ENCODE data around the gene AOAH. TPM values are rescaled to one million over a fixed set of nuclear protein-coding genes. Genes with fewer than 3 reads are reported as not detected.

Gene AOAH
- total RNA-seq, 4 donors from 2014 or later: 1.1 to 4.8 (median 1.6) TPM

DNA sequence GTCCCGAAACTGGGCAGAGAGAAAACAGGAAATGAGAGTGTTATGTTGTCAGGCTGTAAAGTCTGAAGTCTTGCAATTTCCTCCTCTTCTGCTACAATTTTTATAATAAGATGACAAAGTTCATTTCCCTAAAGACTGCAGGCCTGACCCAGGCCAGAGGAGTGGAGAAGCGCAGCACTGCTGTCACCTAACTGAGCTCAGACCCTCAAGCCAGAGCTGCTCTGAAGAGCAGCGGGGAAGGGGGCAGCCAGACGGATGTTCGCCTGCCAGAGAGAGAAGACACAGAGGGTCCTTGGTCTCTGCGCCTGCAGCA is 12.6 kb upstream of the AOAH start:
- H3K9me3 ChIP-seq: no peaks in the 10 kb centered on the region
- H3K27me3 ChIP-seq: no peaks in the 10 kb centered on the region
- TF ChIP-seq POLR2AphosphoS5 (IDR thresholded peaks at IDR 0.05): no peak
- TF ChIP-seq, protein P1, sequence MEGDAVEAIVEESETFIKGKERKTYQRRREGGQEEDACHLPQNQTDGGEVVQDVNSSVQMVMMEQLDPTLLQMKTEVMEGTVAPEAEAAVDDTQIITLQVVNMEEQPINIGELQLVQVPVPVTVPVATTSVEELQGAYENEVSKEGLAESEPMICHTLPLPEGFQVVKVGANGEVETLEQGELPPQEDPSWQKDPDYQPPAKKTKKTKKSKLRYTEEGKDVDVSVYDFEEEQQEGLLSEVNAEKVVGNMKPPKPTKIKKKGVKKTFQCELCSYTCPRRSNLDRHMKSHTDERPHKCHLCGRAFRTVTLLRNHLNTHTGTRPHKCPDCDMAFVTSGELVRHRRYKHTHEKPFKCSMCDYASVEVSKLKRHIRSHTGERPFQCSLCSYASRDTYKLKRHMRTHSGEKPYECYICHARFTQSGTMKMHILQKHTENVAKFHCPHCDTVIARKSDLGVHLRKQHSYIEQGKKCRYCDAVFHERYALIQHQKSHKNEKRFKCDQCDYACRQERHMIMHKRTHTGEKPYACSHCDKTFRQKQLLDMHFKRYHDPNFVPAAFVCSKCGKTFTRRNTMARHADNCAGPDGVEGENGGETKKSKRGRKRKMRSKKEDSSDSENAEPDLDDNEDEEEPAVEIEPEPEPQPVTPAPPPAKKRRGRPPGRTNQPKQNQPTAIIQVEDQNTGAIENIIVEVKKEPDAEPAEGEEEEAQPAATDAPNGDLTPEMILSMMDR (IDR thresholded peaks at IDR 0.05): no peak
- TF ChIP-seq EP300 (IDR thresholded peaks at IDR 0.05): no peak
- no peak for TF ChIP-seq POLR2A (IDR thresholded peaks at IDR 0.05)
- WGBS: 82% methylated on average over 6 of the region's 6 CpGs
- no peaks in the 10 kb centered on the region for H3K4me1 ChIP-seq
- DNase-seq (ENCODE audit: low spot score in 2 of 2): no peak
- no peaks in the 10 kb centered on the region for H3K36me3 ChIP-seq
- H3K27ac ChIP-seq: no peak overlapping the region
- H3K4me3 ChIP-seq: no peak overlapping the region

- no peak for TF ChIP-seq EP300 (IDR thresholded peaks at IDR 0.05)
- no peak for TF ChIP-seq POLR2AphosphoS5 (IDR thresholded peaks at IDR 0.05)
- TF ChIP-seq, protein P1 (IDR thresholded peaks at IDR 0.05): no peak
- no peak for TF ChIP-seq POLR2A (IDR thresholded peaks at IDR 0.05)
- H3K4me3 ChIP-seq: no peak overlapping the region
- no peak for DNase-seq (ENCODE audit: low spot score in 2 of 2)
- no peaks in the 10 kb centered on the region for H3K9me3 ChIP-seq
- H3K36me3 ChIP-seq: no peaks in the 10 kb centered on the region
- H3K27me3 ChIP-seq: no peaks in the 10 kb centered on the region
- 86% methylated on average over 4 of the region's 4 CpGs for WGBS
- H3K4me1 ChIP-seq: no peaks in the 10 kb centered on the region
- no peak overlapping the region for H3K27ac ChIP-seq
Measured at GRCh38 chr7:36736090-36736898, 12.0 kb upstream of the AOAH start.

- TF ChIP-seq, protein P1 (IDR thresholded peaks at IDR 0.05): no peak
- TF ChIP-seq EP300 (IDR thresholded peaks at IDR 0.05) (no peak), POLR2A (IDR thresholded peaks at IDR 0.05) (no peak), POLR2AphosphoS5 (IDR thresholded peaks at IDR 0.05) (no peak)
- no peaks in the 10 kb centered on the region for H3K4me1 ChIP-seq
Measured at GRCh38 chr7:36735172-36735571, 10.9 kb upstream of the AOAH start.

DNA sequence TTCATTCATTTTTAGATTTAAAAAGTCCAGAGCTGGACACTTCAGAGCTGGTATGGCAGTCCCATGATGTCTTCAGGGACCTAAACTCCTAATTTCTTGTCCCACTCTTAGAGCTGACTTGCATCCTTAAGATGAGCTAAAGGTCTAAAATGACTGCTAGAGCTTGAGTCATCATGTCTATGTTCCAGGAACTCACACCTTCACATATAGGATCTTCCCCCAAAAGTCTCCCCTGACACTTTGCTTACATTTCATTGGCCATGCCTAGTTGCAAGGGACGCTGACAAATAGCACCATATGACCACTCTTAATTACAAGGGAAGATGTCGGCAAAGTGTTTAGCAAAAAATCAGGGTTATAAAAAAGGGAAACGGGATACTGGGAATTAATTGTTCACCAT is 10.4 kb upstream of the AOAH start:
- Histone ChIP-seq H3K9me3 (no peaks in the 10 kb centered on the region), H3K4me1 (no peaks in the 10 kb centered on the region), H3K36me3 (no peaks in the 10 kb centered on the region), H3K27ac (no peak overlapping the region), H3K4me3 (no peak overlapping the region), H3K27me3 (no peaks in the 10 kb centered on the region)
- WGBS: 86% methylated on average over 3 of the region's 3 CpGs
- TF ChIP-seq POLR2A (IDR thresholded peaks at IDR 0.05) (no peak), EP300 (IDR thresholded peaks at IDR 0.05) (no peak), POLR2AphosphoS5 (IDR thresholded peaks at IDR 0.05) (no peak)
- TF ChIP-seq, protein P1 (IDR thresholded peaks at IDR 0.05): no peak
- DNase-seq (ENCODE audit: low spot score in 2 of 2): no peak

More at GRCh38 chr7:36735172-36735571, 10.9 kb upstream of the AOAH start:
- H3K4me3 ChIP-seq: no peak overlapping the region
- WGBS: 62% methylated on average over 2 of the region's 2 CpGs
- H3K27me3 ChIP-seq: no peaks in the 10 kb centered on the region
- DNase-seq (ENCODE audit: low spot score in 2 of 2): no peak
- no peak overlapping the region for H3K27ac ChIP-seq
- H3K36me3 ChIP-seq: no peaks in the 10 kb centered on the region
- no peaks in the 10 kb centered on the region for H3K9me3 ChIP-seq

- TF ChIP-seq POLR2A (IDR thresholded peaks at IDR 0.05): no peak
- TF ChIP-seq, protein P1 (IDR thresholded peaks at IDR 0.05): no peak
- TF ChIP-seq POLR2AphosphoS5 (IDR thresholded peaks at IDR 0.05): no peak
- no peak for TF ChIP-seq EP300 (IDR thresholded peaks at IDR 0.05)
- Histone ChIP-seq H3K4me1 (no peaks in the 10 kb centered on the region), H3K27me3 (no peaks in the 10 kb centered on the region), H3K27ac (no peak overlapping the region), H3K4me3 (no peak overlapping the region), H3K9me3 (no peaks in the 10 kb centered on the region), H3K36me3 (no peaks in the 10 kb centered on the region)
- DNase-seq (ENCODE audit: low spot score in 2 of 2): no peak
- WGBS: 89% methylated on average over 3 of the region's 3 CpGs
Measured at GRCh38 chr7:36733411-36733810, 9.1 kb upstream of the AOAH start.

All from suprapubic skin (tissue), 4 donors.